ENCODE data around the gene TFDP2.
"Not testable (repeated sequence)": the region's sequence is repeated elsewhere in the genome, so short reads cannot be mapped to it uniquely, and the experiment has no call there.

Gene TFDP2

GRCh38 chr3:141920701-141921100 is 228.6 kb downstream of the TFDP2 start:
- H3K4me3 ChIP-seq (replicated peaks; ENCODE audit: low read depth, low read length): no peak overlapping the region
- no peak for TF ChIP-seq CTCF (IDR thresholded peaks at IDR 0.05; ENCODE audit: low read length, missing control alignments)
- no peak for DNase-seq (ENCODE audit: low read depth)

- no peak for TF ChIP-seq CTCF (IDR thresholded peaks at IDR 0.05; ENCODE audit: low read length, missing control alignments)
- no peak overlapping the region for H3K4me3 ChIP-seq (replicated peaks; ENCODE audit: low read depth, low read length)
- DNase-seq (ENCODE audit: low read depth): no peak
These were observed 233.6 kb downstream of the TFDP2 start for GRCh38 chr3:141915766-141916165.

GRCh38 chr3:141915016-141915415 is 234.3 kb downstream of the TFDP2 start:
- DNase-seq (ENCODE audit: low read depth): no peak
- no peak overlapping the region for H3K4me3 ChIP-seq (replicated peaks; ENCODE audit: low read depth, low read length)
- TF ChIP-seq CTCF (IDR thresholded peaks at IDR 0.05; ENCODE audit: low read length, missing control alignments): no peak

GRCh38 chr3:141914311-141914710 is 235.0 kb downstream of the TFDP2 start:
- no peak for DNase-seq (ENCODE audit: low read depth)
- no peak for TF ChIP-seq CTCF (IDR thresholded peaks at IDR 0.05; ENCODE audit: low read length, missing control alignments)
- H3K4me3 ChIP-seq (replicated peaks; ENCODE audit: low read depth, low read length): no peak overlapping the region

DNA sequence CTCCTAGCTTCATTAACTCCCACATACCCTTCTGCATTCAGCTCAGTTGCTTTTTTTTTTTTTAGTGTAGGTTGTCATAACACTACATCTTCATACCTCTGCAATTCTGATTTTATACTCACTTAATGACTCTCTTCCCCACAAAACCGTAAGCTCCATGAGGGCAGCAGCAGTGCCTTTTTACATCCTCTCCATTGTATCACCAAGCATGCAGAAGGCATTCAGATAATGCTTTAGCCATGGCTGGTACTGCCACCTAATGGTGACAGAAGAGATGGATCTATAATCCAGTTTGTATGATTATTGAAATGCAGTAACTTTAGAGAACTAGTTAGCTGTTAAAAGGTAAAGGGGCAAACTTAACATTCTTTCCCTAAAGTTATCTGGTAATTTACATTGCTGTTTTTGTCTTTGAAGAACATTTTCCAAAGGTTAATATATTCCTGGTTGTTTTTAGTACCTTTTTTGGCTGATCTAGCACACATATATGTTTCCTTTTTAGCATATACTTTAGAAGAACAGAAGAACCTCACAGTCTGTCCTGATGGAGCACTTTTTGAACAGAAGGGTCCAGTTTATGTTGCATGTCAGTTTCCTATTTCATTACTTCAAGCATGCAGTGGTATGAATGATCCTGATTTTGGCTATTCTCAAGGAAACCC is 236.1 kb downstream of the TFDP2 start:
- TF ChIP-seq CTCF (IDR thresholded peaks at IDR 0.05; ENCODE audit: low read length, missing control alignments): peak; percentile 73
- DNase-seq (ENCODE audit: low read depth): peak; percentile 84
- H3K4me3 ChIP-seq (replicated peaks; ENCODE audit: low read depth, low read length): no peak overlapping the region

DNA sequence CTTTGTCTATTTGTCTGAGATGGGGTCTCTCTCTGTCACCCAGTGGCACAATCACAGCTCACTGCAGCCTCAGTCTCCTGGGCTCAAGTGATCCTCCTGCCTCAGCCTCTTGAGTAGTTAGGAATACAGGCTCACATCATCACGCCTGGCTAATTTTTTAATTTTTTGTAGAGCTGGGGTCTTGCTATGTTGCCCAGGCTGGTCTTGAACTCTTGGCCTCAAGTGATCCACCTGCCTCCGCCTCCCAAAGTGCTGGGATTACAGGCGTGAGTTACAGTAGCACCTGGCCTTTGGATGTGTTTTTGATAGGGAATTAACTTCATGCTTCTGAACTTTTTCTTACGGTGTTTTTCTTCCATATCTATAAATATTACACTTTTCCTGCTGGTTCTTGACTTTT is 239.4 kb downstream of the TFDP2 start:
- DNase-seq (ENCODE audit: low read depth); H3K4me3 ChIP-seq (replicated peaks; ENCODE audit: low read depth, low read length): not testable (repeated sequence)

GRCh38 chr3:141909408-141909807 is 239.9 kb downstream of the TFDP2 start:
- DNase-seq (ENCODE audit: low read depth): no peak
- H3K4me3 ChIP-seq (replicated peaks; ENCODE audit: low read depth, low read length): no peak overlapping the region
- no peak for TF ChIP-seq CTCF (IDR thresholded peaks at IDR 0.05; ENCODE audit: low read length, missing control alignments)

All from fibroblast of pulmonary artery (primary cell).